EH (cell line): Measurements from ENCODE around the gene PRDM11.
A peak's percentile ranks its signal among the peaks of the same experiment; 100 is the strongest.

ENCODE experiments used
- DNase-seq: peaks from one replicate; pipeline ENCODE4 v3.0.0-alpha.2; 2015; ENCODE audit warnings: low read depth

PRDM11 gene

DNA sequence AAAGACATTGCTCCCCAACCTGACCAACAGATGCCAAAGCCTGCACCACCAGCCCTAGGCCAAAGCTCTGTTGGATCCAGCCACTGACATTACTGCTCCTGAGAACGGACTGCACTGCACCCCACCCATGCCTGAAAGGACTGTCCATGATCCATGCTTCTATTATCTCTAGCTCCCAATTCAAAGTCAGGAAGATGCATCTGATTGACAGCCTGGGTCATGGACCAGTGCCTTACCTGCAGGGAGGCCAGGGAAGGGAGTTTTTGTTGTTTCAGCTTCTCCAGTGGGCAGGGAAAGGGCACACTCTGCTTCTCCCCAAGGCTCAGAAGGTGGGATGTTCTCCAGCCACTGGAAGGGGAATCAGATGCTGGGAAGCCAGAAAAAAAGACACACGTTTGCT is 4.8 kb upstream of the PRDM11 start:
- DNase-seq: no peak

DNA sequence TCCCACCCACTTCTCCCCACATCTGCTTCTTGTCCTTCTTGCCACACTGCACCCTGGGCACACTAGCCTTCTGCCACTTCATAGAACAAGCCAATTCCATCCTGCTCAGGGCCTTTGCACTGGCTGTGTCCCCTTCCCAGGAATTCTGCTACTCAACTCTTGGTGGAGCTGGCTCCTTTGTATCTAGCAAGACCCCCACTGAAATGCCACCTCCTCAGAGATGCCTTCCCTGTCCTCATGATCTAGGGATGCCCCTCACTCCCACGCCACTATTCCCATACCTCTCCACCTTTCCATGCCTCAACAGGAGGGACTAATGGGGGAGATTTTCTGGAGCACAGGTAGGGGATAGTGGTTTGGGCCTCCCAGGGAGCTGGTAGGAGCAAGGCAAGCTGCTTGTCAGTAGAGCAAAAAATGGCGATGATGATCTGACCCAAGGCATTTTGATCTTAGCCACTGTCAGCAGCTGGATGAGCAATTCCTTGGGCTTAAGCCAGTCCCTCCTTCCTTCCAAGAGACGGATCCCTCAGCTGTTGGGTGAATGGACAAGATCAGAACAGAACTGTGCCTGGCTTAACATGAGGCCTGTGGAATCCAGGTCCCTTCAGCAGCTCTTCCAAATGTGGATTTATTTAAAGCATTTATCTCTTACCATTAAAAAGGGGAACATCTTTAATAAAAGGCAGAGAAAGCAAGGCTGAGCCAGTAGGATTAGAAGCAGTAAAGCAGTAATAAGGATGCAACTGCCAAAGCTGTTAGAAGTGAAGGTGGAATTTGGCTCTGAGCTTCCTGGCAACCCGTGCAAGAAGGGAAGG is 4.0 kb upstream of the PRDM11 start:
- DNase-seq: peak; percentile 41

GRCh38 chr11:45143494-45143893 is 2.9 kb upstream of the PRDM11 start:
- no peak for DNase-seq

- DNase-seq: no peak
These were observed 2.0 kb upstream of the PRDM11 start for GRCh38 chr11:45144126-45145082.

DNA sequence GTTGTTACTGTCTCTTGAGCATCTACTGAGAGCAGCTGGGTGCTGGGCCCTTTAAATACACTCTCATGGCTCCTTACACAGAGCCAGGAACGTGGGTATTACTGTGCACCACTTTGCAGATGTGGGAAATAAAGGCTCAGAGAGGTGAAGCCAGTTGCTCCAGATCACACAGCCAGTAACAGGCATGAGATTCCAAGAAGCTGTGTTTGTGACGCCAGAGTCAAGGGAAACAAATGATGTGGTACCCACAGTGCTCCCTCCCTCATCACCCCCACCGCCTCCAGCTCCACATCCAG is 1.4 kb upstream of the PRDM11 start:
- no peak for DNase-seq

DNA sequence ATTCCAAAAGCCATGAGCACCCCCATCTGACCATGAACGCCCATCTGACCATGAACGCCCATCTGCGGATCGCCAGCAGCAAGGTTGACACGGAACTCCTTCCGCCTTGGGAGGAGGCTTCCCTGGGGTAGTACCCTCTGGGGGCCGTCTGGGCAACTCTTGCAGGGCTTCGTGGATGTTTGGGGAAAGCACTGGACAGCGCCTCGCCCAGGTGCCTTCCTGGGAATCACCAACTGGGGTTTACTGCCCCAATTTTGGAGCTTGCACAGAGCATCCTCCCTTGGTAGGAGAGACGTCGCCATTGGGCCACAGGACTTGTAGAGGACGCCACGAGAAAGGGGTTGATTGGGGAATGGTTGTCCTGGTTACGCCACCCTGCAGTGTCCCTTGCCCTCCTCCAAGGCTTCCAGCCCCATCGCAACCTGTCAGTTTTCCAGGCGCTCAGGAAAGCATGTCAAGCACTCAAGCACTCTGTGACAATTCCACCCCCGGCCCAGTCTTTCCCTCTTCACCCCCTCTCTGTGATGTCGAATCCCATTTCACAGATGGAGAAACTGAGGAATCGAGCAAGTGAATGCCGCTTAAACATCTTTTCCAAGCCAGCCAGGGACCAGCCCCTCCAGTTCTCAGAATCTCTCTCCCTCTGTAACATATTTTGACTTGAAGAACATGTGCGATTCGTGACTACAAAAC is 914 bp upstream of the PRDM11 start:
- DNase-seq: peak; percentile 77

- peak; percentile 94 for DNase-seq
These were observed 734 bp downstream of the PRDM11 start for GRCh38 chr11:45147017-45147728.

DNA sequence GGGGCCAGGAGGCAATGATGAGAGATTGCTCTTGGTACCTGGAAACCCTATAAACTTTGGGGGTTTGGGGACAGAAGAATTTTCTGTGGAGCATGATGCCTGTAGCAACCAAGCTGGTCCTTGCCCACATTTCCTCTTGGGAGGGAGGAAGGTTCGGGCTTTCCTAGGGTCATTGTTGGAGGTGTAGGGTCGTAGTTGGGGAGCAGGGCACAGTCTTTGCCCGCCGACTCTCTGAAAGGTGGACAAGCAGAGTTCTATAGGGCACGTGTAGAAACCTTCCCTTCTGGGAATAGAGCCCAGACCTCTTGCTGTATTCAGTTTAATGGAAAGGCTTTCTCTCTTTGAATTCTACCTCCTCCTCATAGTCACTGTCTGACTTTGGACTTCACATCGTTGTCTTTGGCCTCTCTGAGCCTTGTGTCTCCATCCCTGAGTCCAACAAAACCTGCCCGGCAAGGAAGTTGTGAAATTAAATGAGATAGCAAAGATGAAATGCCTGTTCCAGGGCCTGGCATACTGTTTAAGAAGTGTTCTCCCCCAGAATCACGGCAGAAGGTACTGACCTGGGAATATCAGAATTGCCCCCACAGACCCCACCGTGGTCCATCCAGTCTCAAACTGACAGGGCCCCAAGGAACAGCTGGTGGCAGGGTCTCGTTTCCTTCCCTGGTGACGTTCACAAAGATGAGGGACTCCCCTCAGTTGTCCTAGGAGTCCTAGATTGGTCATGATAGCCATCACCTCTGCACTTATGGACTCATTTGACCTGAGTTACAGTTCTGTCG is 1.6 kb downstream of the PRDM11 start:
- DNase-seq: no peak

DNA sequence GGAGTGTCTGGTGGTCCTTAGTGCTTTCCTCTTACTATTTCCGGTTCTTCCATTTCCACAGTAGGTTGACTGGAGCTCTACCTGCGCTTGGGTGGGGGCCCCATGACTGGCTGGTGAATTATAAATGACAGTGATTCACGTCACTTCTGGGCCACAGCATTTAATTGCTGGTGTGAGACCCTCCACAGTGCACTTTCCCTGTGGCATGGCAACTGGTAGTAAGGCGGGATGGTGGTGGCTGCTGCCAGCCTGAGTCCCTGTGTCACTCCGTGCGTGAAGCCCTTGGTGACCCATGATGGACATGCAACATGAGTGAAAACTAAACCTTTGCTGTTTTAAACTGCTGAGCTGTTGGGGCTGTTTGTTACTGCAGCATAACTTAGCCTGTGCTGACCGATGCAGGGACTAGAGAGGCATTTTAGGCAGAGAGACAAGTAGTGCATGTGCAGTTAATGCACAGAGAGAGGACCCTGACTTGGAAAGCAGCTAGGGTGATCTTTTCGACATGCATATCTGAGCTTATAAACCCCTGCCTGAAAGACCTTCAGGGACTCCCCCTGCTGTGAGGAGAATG is 3.1 kb downstream of the PRDM11 start:
- no peak for DNase-seq

DNA sequence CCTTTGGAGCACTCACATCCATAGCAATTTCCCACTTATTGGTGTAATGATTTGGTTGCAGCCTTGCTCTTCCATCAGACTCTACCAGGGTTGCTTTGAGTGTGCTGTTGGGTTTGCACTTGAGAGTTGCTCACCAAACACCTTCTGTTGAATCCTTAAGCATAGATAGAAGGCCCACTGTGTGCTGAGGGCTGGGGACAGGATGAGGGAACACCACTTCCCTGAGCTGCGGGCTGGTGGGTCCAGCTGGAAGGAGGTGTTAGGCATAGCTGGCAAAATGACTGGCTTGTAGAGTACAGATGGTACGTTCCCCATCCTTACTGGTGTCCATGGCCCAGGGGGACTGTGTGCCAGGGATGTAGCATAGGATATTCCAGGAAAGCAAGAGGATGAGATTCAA is 3.9 kb downstream of the PRDM11 start:
- no peak for DNase-seq

- no peak for DNase-seq
These were observed 4.5 kb downstream of the PRDM11 start for GRCh38 chr11:45150943-45151342.

DNA sequence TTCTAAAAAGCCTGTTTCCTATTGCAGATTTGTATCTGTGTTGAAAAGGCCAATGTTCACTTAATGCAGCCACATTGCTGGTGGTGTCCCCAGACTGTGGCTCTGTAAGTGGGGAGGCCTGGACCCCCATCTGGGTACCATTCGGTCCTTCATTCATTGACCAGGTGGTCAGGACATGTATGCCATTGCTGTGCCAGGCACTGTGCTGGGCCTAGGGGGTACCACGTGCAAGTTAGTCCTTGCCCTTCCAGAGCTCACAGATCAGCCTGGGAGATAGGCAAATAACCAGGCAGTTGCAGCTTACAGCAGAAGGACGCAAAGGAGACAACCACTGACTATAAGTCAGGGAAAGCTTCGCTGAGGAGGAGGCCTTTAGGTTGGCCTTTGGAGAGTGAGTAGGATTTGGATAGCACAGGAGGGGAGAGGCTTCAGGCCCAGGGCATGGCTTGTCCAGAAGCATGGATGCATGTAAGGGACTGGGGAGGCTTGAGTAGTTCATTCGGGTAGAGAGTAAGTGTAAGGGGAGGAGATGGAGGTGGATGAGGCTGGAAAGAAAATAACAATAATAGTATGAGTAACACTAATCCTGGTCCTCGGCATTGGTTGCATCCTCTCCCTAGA is 5.0 kb downstream of the PRDM11 start:
- DNase-seq: no peak

- DNase-seq: no peak
These were observed 6.5 kb downstream of the PRDM11 start for GRCh38 chr11:45152740-45153595.

DNA sequence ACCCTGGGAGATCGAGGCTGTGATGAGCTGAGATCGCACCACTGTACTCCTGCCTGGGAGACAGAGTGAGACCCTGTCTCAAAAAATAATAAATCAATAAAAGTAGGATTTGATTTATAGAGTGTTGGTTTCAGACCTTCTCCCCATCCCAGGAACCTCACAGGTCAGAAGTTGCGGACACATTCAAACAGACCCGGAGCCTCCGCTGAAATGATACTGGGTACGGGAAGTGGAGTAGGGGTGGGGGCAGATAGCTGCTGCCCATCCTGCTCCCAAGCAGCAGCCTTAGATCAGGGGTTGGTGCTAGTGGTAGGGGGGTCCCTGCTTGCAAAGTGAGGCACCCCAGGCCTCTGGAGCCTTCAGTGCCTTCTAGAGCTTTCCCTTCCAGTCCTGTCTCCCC is 7.8 kb downstream of the PRDM11 start:
- no peak for DNase-seq

DNA sequence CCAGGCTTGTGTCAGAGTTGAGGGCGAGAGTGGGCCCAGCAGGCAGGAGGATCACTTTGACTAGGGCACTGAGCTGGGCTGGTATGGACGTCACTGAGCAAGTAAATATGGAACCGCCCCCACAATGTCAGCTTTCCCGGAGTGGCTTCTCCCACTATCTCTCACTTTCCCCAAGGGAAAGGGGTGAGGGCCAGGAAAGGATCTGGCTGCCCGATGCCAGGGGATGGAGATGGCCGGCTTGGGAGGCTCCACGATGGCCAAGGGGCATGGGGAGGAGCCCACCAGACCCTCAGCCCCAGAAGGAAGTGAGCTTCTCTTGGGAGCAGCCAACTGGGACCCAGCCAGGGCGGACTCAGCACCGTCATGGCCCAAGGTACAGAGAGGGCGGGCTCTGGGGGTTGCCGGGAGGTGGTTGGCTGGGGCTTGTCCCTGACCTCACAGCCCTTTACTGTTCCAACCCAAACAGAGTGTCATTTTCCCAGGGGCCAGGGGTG is 8.7 kb downstream of the PRDM11 start:
- DNase-seq: no peak

DNA sequence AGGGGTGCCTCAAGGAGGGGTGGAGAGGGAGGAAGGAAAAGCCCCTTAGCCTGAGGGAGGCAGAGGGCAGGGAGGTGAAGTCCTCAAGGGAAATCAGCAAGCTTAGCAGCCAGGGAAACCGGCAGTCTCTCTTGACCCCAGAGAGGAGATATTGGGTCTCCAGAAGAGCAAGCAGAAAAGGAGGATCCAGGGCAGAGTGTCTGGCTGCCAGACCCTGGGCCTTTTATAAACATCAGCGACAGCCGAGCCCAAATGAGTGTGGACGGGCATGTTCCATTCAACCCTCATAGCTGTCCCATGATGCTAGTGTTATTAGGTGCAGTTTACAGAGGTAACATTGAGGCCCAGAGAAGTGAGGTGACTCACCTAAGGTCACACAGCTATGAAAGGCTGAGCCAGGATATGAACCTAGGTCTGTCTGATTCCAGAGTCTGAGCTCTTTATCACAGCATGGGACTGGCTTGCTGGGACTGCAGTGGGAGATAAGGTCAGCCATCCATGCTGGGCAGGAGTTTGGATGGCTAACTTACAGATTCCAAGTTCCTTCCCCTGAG is 9.3 kb downstream of the PRDM11 start:
- DNase-seq: no peak

- no peak for DNase-seq
These were observed 9.8 kb downstream of the PRDM11 start for GRCh38 chr11:45156201-45156600.

- DNase-seq: no peak
These were observed 10.3 kb downstream of the PRDM11 start for GRCh38 chr11:45156741-45157140.
